AG09309 (cell line): Measurements from ENCODE around the gene PCBP4.

Source experiments
- DNase-seq: peaks from one replicate; pipeline ENCODE4 v3.0.0-alpha.2; 2010; ENCODE audit warnings: low read depth
- H3K4me3 ChIP-seq: 2 replicates; pipeline ENCODE4 v1.5.1; 2011; ENCODE audit warnings: mild to moderate bottlenecking, low read depth, low read length, moderate library complexity; ENCODE audit not compliant: control insufficient read depth
- CTCF ChIP-seq: IDR thresholded peaks from 2 replicates; pipeline ENCODE4 v1.5.1; 2011; ENCODE audit warnings: mild to moderate bottlenecking, low read depth, low read length, inconsistent platforms; ENCODE audit not compliant: insufficient read depth, control insufficient read depth; ENCODE audit errors: missing control alignments

Gene PCBP4

GRCh38 chr3:51967384-51968169, at the start of gene PCBP4:
Gene PCBP4 (minus strand): TSS chr3:51967454. CDS start chr3:51961240, 6,214 bp downstream.
- DNase-seq = no peak
- no peak for TF ChIP-seq CTCF
- peak within 1 kb of the TSS; percentile 69 for H3K4me3 ChIP-seq

- no peak for DNase-seq
- H3K4me3 ChIP-seq = no peak overlapping the region
- TF ChIP-seq CTCF = no peak
These were observed 48.4 kb upstream of the PCBP4 start for GRCh38 chr3:52015438-52016228.

DNA sequence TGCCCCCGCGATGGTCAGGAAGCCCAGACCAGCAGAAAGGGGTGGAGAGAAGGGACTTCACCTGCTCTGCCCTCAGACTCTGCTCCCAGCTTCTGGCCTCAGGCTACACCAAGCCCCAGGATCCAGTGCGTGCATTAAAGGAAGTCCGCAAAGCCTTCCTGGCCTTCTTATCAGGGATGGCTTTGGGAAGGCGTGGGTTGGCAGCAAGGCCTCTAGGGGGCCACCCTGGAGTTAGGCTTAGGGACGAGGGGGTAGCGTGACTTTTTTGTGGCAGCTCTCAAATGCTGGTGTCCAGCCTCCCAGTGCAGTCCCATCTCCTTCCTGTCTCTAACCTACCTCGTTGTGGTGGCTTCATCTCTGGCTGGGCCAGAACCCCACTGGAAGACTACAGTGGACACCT, 47.4 kb upstream of the PCBP4 start:
- TF ChIP-seq CTCF = peak; percentile 47
- no peak for DNase-seq
- no peak overlapping the region for H3K4me3 ChIP-seq

- no peak for DNase-seq
- TF ChIP-seq CTCF = no peak
These were observed 46.7 kb upstream of the PCBP4 start for GRCh38 chr3:52013802-52014598.

GRCh38 chr3:52012699-52013098, 45.4 kb upstream of the PCBP4 start:
- no peak for TF ChIP-seq CTCF
- H3K4me3 ChIP-seq = no peak overlapping the region
- no peak for DNase-seq

More at GRCh38 chr3:52013802-52014598, 46.7 kb upstream of the PCBP4 start:
- no peak overlapping the region for H3K4me3 ChIP-seq

DNA sequence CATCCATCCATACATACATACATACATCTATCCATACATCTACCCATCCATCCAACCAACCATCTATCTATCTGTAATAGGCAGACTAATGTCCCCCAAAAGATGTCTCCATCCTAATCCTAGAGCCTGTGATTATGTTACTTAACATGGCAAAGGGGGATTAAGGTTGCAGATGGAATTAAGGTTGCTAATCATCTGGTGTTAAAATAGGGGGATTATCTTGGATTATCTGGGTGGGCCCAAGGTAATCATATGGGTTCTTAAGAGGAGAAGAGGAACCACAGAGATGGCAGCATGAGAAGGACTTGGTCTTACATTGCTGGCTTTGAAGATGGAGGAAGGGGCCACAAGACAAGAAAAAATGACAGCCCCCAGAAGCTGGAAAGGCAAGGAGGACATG, 43.2 kb upstream of the PCBP4 start:
- no peak overlapping the region for H3K4me3 ChIP-seq
- no peak for TF ChIP-seq CTCF
- DNase-seq = no peak
